GM15510 (cell line): ENCODE measurements around the gene OAS3.

Experiments used
- POLR2A ChIP-seq: IDR thresholded peaks from 3 replicates; pipeline ENCODE4 v1.6.1; 2011; ENCODE audit warnings: borderline replicate concordance; ENCODE audit not compliant: insufficient read length; ENCODE audit errors: extremely low read depth

The OAS3 gene

DNA sequence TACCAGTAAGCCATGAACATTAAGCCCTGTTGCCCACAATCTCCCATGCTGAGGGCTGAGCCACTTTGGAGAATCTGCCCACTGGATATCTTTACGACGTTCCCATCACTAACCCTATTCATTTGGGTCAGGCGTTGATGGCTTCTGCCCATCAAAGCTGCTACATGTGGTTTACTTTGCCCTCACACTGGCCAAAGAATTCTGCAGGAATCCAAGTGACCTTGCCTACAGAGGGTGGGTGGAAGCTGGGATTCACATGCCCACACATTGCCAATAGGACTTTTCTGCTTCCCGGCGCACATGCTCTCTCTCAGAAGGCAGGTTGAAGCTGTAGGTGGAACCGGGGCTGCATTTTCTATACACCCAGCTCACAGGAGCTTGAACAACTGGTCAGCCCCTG is 68.4 kb downstream of the OAS3 start:
- no peak for TF ChIP-seq POLR2A

DNA sequence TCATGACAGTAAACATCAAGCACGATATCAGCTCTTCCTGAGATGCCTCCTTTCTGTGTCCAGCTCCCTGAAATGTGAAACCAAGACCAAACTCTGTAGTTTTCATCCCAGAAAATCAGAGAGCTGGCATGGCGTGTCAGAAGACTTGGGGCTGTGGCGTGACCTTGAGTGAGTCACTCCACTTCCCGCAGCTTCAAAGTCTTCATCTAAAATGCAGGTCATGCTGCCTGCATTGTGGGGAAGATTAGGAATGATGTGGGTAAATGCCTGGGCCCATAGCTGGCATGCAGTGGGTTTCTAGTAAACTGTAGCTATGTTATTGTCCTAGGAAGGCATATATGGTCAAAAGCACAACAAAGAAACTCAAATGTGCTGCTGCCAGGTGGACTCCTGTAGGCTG is 68.9 kb downstream of the OAS3 start:
- no peak for TF ChIP-seq POLR2A

DNA sequence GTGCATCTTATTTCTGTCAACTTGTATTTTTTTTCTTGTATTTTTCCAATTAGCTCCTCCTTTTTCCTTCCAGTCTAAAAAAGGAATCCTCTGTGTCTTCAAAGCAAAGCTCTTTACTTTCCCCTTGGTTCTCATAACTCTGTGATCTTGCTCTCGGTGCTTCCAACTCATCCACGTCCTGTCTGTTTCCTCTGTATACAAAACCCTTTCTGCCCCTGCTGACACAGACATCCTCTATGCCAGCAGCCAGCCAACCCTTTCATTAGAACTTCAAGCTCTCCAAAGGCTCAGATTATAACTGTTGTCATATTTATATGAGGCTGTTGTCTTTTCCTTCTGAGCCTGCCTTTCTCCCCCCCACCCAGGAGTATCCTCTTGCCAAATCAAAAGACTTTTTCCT is 72.4 kb downstream of the OAS3 start:
- TF ChIP-seq POLR2A, result no peak

DNA sequence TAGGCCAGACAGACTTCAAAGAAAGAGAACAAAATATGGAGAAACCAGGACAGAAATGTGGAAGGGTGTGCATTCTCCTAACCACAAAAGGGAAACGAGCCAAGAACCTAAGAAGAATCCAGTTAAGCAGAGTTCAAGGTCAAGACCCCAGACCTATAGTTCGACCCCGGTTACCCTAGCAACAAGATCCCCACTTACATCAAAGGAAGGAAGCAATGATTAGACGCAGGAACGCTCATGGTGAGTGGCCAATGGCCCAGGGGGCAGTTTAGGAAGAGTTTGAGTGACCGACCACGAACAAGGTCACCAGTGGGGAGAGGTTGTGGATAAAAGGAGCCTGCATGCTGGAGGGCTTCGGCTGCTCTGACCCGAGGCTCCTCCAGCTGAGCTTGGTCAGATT is 76.3 kb downstream of the OAS3 start:
- TF ChIP-seq POLR2A, result no peak

DNA sequence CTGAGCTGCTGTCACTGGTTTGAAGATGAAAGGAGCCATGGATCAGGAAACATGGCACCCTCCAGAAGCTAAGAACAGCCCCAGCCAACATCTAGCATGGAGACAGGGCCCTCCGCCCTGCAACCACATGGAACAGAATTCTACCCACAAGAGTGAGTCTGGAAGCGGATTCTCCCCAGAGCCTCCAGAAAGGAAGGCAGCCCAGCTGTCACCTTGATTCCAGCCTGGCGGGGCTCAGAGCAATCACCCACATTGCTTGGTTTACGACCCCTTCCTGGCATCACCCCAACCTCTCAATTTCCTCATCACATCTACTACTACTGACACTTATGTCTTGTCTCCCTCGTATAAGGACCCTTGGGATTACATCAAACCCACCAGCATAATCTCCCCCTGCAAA is 78.5 kb downstream of the OAS3 start:
- TF ChIP-seq POLR2A, result no peak

DNA sequence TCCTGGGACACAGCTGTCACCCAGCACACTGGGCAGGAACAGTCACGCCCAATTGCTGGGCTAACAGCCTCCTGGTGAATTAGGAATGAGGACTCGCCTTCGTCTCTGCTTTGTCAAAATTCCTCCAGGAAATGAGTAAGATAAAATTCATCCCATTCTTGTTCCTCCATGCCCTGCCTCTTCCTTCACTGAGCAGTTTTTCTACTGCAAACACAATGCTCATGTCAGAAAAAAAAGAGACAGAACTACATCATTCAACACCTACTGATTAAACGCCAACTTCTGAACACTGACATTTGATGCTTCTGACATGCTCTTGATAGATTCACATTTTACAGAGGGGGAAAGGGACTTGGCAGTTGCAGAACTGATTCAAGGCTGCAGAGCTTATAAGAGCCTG is 80.8 kb downstream of the OAS3 start:
- TF ChIP-seq POLR2A, result no peak

DNA sequence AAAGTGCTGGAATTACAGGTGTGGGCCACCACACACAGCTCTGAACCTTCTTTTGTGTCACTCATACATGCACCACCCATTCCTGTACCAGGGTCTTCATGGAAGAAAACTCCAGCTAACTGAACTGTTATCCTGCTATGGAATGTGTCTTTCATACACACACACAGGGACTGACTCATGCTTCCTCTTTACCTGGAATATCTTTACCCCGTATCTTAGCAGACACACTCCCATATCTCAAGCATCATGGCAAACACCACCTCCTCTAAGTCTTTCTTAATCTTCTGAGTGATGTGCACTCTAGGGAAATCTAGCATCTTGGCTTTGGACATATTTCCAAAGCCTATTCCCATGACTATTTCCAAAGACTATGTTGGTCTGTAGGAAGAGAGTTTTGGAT is 83.2 kb downstream of the OAS3 start:
- no peak for TF ChIP-seq POLR2A
